ENCODE measurements around the gene DAND5.

Gene DAND5

DNA sequence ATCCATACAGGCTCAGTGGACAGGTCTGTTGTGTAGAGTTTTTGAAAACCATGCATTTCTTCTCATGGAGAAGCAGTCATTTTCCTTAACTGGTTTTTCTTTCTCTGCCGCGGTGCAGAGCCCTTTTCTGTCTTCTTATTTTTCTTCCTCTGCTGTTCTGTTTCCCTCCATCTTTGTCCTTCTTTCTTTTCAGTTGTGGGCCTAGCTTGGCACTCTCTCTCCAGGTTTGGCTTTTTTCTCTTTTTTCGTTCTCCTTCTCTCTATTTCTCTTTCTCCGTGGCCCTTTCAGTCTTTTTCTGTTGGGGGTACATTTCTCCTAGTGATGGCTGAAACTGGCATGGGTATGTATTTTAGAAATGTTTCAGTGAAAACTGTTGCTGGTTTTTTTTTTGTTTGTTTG lies 50.0 kb downstream of the DAND5 start:
- no peak for DNase-seq (ENCODE audit: low read depth)
- TF ChIP-seq, protein P1, sequence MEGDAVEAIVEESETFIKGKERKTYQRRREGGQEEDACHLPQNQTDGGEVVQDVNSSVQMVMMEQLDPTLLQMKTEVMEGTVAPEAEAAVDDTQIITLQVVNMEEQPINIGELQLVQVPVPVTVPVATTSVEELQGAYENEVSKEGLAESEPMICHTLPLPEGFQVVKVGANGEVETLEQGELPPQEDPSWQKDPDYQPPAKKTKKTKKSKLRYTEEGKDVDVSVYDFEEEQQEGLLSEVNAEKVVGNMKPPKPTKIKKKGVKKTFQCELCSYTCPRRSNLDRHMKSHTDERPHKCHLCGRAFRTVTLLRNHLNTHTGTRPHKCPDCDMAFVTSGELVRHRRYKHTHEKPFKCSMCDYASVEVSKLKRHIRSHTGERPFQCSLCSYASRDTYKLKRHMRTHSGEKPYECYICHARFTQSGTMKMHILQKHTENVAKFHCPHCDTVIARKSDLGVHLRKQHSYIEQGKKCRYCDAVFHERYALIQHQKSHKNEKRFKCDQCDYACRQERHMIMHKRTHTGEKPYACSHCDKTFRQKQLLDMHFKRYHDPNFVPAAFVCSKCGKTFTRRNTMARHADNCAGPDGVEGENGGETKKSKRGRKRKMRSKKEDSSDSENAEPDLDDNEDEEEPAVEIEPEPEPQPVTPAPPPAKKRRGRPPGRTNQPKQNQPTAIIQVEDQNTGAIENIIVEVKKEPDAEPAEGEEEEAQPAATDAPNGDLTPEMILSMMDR (IDR thresholded peaks at IDR 0.05; ENCODE audit: low read depth, low read length, missing control alignments) = no peak

DNA sequence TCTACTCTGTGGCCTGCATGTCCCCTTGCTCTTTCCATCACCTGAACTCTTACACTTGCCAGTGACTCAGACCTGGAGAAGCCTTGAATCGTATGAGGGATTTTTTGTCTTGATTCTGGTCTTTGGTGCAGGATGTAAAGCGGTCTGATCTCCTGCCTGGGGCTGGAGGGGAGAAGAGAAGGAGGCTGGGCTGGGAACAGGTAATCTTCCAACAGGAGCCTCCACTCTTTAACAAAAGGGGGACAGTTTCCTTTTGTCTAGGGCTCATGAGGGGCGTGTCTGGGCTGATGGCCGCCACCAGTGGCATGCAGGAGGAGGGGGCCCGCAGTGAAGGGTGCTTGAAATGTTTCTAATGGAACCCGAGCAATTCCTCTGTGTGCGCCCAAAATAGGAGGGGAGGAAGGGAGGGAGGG lies 50.6 kb downstream of the DAND5 start:
- TF ChIP-seq, protein P1 (IDR thresholded peaks at IDR 0.05; ENCODE audit: low read depth, low read length, missing control alignments) = no peak
- no peak overlapping the region for H3K4me3 ChIP-seq (ENCODE audit: low read depth, low read length)
- DNase-seq (ENCODE audit: low read depth) = no peak

More for the DNA sequence above, 50.0 kb downstream of the DAND5 start:
- no peak overlapping the region for H3K4me3 ChIP-seq (ENCODE audit: low read depth, low read length)

DNA sequence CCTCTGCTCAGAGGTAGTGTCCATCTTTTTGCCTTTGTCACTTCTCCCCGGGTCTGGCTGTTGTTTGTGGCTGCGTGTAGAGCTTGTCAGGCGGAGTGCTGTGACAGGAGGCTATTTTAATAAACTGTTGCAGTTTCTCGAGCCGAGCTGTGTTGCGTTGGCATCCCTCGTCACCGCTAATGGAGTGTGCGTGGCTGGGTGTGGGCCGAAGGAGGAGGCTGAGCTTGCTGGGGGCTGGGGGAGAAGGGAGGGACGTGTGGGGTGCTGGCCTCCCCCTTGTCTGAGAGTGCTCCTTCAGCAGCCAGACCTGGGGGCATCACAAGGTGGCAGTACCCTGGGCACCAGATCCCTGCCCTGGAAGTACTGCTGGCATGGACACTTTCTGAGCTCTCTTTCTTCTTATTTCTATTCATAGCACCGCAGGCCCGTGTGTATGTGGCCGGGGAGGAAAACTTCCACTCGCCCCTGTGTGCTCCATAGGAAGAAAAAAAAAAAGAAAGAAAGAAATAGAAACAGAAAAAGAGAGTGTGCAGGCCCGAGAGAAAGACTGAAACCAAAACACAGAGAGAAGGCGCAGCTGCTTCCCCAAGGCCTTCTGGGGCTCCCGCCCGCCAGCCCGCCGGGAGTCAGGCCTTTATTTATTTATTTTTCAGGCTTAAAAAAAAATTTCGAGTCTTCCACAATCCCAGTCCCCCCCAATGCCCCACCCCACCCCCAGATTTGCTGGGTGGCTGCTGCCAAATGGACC lies 52.9 kb downstream of the DAND5 start:
- TF ChIP-seq, protein P1 (IDR thresholded peaks at IDR 0.05; ENCODE audit: low read depth, low read length, missing control alignments) = no peak
- peak overlapping the region; percentile 36; the same call in 1 of the 2 replicates for H3K4me3 ChIP-seq (ENCODE audit: low read depth, low read length)
- peak; percentile 18 for DNase-seq (ENCODE audit: low read depth)

DNA sequence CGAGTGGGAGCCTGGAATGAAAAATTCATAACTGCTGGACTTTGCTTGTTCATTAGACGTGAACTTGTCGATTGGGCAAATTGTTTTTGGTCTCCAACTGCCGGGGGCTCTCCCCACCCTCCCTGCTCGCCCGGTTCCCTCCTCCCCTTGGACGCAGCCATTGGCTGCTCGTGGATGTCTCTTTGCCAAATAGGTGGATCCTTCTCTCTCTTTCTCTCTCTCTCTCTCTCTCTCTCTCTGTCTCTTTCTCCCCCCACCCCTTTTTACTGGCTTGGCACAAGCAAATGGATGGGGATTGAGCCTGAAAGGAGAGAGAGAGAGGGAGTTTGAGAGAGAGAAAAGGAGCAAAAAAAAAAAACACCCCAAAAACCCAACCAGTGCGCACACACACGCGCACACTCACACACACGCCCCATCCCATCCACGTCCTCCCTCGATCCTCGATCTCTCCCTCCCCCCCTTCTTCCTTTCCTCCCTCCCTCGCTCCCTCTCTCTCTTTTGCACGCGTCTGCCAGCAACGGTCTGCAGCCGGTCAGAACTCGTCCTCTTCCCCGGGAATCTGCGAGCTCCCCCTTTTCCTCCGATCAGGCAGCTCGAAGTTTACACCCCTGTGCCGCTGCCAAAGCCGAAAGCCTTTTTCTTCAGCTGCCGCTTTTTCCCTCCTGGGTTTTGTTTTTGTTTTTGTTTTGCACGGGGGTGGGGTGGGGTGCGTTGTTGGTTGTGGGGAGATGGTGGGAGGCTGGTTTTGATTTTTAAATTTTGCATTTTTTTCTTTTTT lies 53.7 kb downstream of the DAND5 start:
- H3K4me3 ChIP-seq (ENCODE audit: low read depth, low read length) = peak overlapping the region; percentile 36
- TF ChIP-seq, protein P1 (IDR thresholded peaks at IDR 0.05; ENCODE audit: low read depth, low read length, missing control alignments) = no peak
- DNase-seq (ENCODE audit: low read depth) = no peak

DNA sequence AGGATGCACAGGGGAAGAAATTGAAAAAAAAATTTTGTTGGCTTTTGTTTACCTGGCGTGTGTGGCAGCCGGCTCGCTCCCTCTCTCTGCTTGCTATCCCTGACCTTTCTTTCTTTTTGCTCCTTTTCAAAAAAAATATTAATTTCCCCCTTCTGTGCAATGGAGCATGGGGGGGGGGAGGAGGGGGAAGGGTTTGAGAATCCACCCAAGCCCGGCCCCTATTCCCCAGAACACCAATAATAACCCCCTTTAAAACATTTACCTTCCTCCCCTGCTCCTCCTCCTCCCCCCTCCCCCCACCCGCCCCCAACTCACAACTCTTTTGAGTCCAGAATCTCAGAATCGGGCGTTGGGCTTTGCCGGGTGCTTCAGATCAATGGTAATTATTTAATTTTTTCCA lies 54.3 kb downstream of the DAND5 start:
- peak overlapping the region; percentile 36; the same call in 1 of the 2 replicates for H3K4me3 ChIP-seq (ENCODE audit: low read depth, low read length)
- no peak for DNase-seq (ENCODE audit: low read depth)
- TF ChIP-seq, protein P1 (IDR thresholded peaks at IDR 0.05; ENCODE audit: low read depth, low read length, missing control alignments) = no peak

Data from GM12864 (cell line).